ENCODE data around the gene EIF4E2. TPM values are rescaled to one million over a fixed set of nuclear protein-coding genes. Genes with fewer than 3 reads are reported as not detected.
A peak's percentile ranks its signal among the peaks of the same experiment; 100 is the strongest.

Gene EIF4E2
- total and polyA plus RNA-seq, 2 experiments from 2014 or later = 53.2 to 85.5 TPM

DNA sequence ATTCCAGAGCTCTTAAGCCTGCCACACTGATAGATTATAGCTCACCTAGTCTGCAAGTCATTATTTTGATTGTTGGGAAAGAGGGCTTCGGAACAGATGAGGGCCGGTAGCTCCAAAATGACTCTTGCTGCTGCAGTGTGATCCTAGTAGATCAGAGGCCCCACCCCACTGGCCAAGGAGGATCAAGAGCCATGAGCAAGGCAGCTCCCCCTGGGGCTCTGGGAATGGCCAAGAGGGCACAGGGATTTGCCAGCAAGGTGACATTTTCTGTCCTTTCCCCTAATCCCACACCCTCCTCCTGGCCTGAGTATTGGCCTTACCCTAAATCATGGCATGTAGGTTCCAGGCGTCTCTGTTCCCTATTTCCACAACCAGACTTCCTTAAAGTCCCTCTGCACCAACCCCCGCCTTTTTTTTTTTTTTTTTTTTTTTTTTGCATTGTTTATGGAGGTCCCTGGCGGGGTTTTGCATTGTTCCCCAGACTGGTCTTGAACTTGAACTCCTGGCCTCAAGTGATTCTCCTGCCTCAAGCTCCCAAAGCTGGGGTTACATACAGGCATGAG is 36.5 kb downstream of the EIF4E2 start:
- DNase-seq (ENCODE audit: low read depth in 1 of 2, low spot score in 1 of 2) = no peak
- Histone ChIP-seq H3K27me3 (no peaks in the 10 kb centered on the region), H3K4me3 (no peak overlapping the region), H3K27ac (no peak overlapping the region), H3K36me3 (peaks cover 9% of the 10 kb centered on the region), H3K4me1 (ENCODE audit: low read depth) (no peaks in the 10 kb centered on the region), H3K9me3 (ENCODE audit: low read depth) (no peaks in the 10 kb centered on the region)
- TF ChIP-seq, protein P1, sequence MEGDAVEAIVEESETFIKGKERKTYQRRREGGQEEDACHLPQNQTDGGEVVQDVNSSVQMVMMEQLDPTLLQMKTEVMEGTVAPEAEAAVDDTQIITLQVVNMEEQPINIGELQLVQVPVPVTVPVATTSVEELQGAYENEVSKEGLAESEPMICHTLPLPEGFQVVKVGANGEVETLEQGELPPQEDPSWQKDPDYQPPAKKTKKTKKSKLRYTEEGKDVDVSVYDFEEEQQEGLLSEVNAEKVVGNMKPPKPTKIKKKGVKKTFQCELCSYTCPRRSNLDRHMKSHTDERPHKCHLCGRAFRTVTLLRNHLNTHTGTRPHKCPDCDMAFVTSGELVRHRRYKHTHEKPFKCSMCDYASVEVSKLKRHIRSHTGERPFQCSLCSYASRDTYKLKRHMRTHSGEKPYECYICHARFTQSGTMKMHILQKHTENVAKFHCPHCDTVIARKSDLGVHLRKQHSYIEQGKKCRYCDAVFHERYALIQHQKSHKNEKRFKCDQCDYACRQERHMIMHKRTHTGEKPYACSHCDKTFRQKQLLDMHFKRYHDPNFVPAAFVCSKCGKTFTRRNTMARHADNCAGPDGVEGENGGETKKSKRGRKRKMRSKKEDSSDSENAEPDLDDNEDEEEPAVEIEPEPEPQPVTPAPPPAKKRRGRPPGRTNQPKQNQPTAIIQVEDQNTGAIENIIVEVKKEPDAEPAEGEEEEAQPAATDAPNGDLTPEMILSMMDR (IDR thresholded peaks at IDR 0.05; ENCODE audit: low read depth, low read length) = no peak

DNA sequence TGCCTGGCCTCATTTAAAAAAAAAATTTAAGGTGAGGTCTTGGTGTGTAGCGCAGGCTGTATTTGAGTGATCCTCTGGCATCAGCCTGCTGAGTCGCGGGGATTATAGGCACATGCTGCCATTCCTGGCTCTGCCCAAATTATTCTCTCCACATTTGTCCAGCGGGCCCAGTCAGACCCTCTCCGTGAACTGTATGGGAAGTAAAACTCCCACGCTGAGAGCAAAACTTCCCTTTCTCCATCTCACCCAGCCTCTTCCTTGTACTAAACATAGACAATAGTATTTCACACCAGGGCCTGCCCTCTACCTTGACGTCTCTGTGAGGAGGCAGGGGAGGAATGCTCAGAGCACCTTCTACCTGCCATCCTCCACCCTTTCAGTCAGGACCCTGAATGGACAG is 37.0 kb downstream of the EIF4E2 start:
- Histone ChIP-seq H3K27ac (no peak overlapping the region), H3K9me3 (ENCODE audit: low read depth) (no peaks in the 10 kb centered on the region), H3K36me3 (peaks cover 9% of the 10 kb centered on the region), H3K4me1 (ENCODE audit: low read depth) (no peaks in the 10 kb centered on the region), H3K4me3 (no peak overlapping the region), H3K27me3 (no peaks in the 10 kb centered on the region)
- DNase-seq (ENCODE audit: low read depth in 1 of 2, low spot score in 1 of 2) = no peak
- TF ChIP-seq, protein P1 (IDR thresholded peaks at IDR 0.05; ENCODE audit: low read depth, low read length) = no peak

DNA sequence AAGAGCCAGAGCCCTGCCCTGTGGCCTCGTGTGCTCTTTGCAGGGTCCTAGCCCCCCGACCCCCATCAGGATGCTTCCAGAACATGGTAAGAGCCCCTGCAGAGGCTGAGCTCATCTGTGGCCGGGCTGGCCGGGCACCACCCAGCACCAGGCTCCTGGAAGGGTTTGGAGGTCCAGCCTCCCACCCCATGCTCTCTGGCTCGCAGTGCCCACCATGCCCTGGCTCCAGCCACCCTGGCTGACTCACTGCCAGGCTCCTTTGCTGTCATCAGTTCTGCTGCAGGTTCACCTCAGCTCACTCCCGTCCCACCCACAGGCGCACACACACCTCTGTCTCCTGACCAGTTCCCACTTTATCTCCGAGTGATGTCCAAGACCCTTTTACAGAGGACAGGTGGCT is 37.5 kb downstream of the EIF4E2 start:
- no peaks in the 10 kb centered on the region for H3K9me3 ChIP-seq (ENCODE audit: low read depth)
- no peaks in the 10 kb centered on the region for H3K27me3 ChIP-seq
- H3K36me3 ChIP-seq = peaks cover 9% of the 10 kb centered on the region
- no peak for DNase-seq (ENCODE audit: low read depth in 1 of 2, low spot score in 1 of 2)
- H3K4me3 ChIP-seq = no peak overlapping the region
- no peaks in the 10 kb centered on the region for H3K4me1 ChIP-seq (ENCODE audit: low read depth)
- TF ChIP-seq, protein P1 (IDR thresholded peaks at IDR 0.05; ENCODE audit: low read depth, low read length) = no peak
- no peak overlapping the region for H3K27ac ChIP-seq

DNA sequence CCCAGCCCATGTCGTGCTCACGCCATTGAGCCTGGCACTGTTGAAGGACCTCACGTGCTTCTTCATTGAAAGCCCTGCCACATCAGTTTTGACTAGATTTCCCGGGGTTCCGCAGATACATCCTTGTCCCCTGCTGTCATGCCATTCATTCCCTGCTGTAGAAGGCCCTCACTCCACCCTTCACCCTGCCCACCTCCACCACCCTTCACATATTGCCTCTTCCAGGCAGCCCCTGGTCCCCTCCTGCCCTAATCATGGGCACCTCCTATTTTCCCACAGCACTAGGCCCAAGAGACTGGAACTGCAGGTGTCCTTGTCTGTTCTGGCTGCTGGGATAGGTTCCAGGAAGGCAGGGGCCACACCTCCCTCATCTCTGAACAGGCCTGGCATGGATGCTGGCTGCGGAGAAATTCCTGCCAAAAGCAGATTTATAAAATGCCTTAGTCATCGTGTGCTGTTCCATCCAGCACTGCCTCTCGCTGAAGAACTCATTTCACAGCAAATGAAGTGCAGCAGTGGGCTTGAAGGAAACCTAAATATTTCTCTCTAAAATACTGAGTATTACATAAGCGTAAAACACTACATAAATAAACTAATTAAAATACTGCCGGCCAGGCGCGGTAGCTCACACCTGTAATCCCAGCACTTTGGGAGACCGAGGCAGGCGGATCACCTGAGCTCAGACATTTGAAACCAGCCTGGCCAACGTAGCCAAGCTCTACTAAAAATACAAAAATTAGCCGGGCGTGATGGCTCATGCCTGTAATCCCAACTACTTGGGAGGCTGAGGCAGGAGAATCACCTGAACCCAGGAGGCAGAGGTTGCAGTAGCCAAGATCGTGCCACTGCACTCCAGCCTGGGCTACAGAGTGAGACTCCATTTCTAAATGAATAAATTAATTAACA is 38.4 kb downstream of the EIF4E2 start:
- no peak overlapping the region for H3K27ac ChIP-seq
- H3K27me3 ChIP-seq = no peaks in the 10 kb centered on the region
- no peak overlapping the region for H3K4me3 ChIP-seq
- H3K4me1 ChIP-seq (ENCODE audit: low read depth) = no peaks in the 10 kb centered on the region
- H3K36me3 ChIP-seq = no peaks in the 10 kb centered on the region
- peak in 1 of 2 donors; percentile 77 for DNase-seq (ENCODE audit: low read depth in 1 of 2, low spot score in 1 of 2)
- TF ChIP-seq, protein P1 (IDR thresholded peaks at IDR 0.05; ENCODE audit: low read depth, low read length) = no peak
- no peaks in the 10 kb centered on the region for H3K9me3 ChIP-seq (ENCODE audit: low read depth)

DNA sequence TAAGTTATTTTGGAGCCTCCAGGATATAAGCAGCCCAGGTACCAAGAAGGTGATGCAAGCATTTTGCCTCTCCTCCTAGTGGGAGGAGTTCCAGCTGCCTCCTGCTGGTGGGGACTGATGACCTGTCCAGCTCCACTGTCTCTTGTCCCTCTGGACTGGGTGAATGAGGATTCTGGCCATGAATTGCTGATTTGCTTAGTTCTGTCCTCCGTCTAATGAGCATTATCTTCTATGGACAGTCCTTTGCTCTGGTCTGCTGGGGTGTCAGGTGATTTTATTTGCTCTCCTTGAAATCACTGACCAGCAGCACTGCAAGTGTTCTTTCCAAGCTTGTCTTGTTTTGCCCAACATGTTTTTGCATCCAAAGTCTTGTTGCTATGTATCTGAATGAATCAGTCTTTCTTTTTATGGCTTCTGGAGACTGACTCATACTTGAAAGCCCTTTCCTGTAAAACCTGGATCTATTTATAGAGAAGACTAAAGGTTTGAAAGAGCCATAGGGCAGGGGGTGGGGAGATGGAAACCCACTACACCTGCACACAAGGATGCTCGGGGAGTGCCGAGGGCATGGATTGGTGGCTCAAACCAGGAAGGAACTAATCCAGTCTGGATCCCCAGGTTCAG is 42.4 kb downstream of the EIF4E2 start:
- TF ChIP-seq, protein P1 (IDR thresholded peaks at IDR 0.05; ENCODE audit: low read depth, low read length) = no peak
- H3K4me3 ChIP-seq = no peak overlapping the region
- H3K27ac ChIP-seq = no peak overlapping the region
- no peaks in the 10 kb centered on the region for H3K27me3 ChIP-seq
- H3K36me3 ChIP-seq = no peaks in the 10 kb centered on the region
- DNase-seq (ENCODE audit: low read depth in 1 of 2, low spot score in 1 of 2) = peak in 1 of 2 donors; percentile 56
- no peaks in the 10 kb centered on the region for H3K9me3 ChIP-seq (ENCODE audit: low read depth)
- no peaks in the 10 kb centered on the region for H3K4me1 ChIP-seq (ENCODE audit: low read depth)

All from cardiac muscle cell (in vitro differentiated cells and primary cell).